Astrocyte (in vitro differentiated cells and primary cell): ENCODE results near the gene DLG1. TPM values are rescaled to one million over a fixed set of nuclear protein-coding genes. Genes with fewer than 3 reads are reported as not detected.
A peak's percentile ranks its signal among the peaks of the same experiment; 100 is the strongest.

ENCODE experiments used
- DNase-seq: peaks from one replicate; pipeline ENCODE4 v3.0.0-alpha.2; 2010; ENCODE audit warnings: low read depth
- FAIRE-seq: peaks from 2 replicates; lab custom pipeline; 2011; peaks lifted over from hg19 to GRCh38; lab: Jason Lieb, UNC
- H2AFZ ChIP-seq: 2 replicates; pipeline ENCODE4 v1.6.0; 2012; ENCODE audit warnings: low read depth, low read length, inconsistent platforms
- H3K27ac ChIP-seq: 2 replicates; pipeline ENCODE4 v1.5.1; 2011; ENCODE audit warnings: low read depth, low read length, inconsistent platforms
- H3K27me3 ChIP-seq: 2 replicates; pipeline ENCODE4 v1.6.0; 2011; ENCODE audit warnings: low read length, inconsistent platforms; ENCODE audit not compliant: insufficient read depth
- H3K36me3 ChIP-seq: 2 replicates; pipeline ENCODE4 v1.5.1; 2011; ENCODE audit warnings: low read length, inconsistent platforms; ENCODE audit not compliant: insufficient read depth
- H3K4me1 ChIP-seq: 2 replicates; pipeline ENCODE4 v1.5.1; 2011; ENCODE audit warnings: low read length, inconsistent platforms; ENCODE audit not compliant: insufficient read depth
- H3K4me2 ChIP-seq: 2 replicates; pipeline ENCODE4 v1.6.0; 2012; ENCODE audit warnings: low read length, inconsistent platforms
- H3K4me3 ChIP-seq: 2 replicates; pipeline ENCODE4 v1.5.1; 2011; ENCODE audit warnings: low read depth, mild to moderate bottlenecking, low read length, inconsistent platforms; ENCODE audit not compliant: insufficient read depth
- H3K79me2 ChIP-seq: 2 replicates; pipeline ENCODE4 v1.6.0; 2012; ENCODE audit warnings: mild to moderate bottlenecking, low read length, inconsistent platforms; ENCODE audit not compliant: insufficient read depth
- H3K9ac ChIP-seq: 2 replicates; pipeline ENCODE4 v1.6.0; 2012; ENCODE audit warnings: mild to moderate bottlenecking, low read length, inconsistent platforms
- H3K9me3 ChIP-seq: 2 replicates; pipeline ENCODE4 v1.5.1; 2012; ENCODE audit warnings: low read depth, mild to moderate bottlenecking, low read length, inconsistent platforms; ENCODE audit not compliant: insufficient read depth
- H4K20me1 ChIP-seq: 2 replicates; pipeline ENCODE4 v1.6.0; 2012; ENCODE audit warnings: low read length, inconsistent platforms; ENCODE audit not compliant: insufficient read depth
- H3K27ac Mint-ChIP-seq: one replicate; pipeline ENCODE4 v1.8.0; 2021; ENCODE audit warnings: mild to moderate bottlenecking, mixed read lengths; ENCODE audit not compliant: unreplicated experiment
- H3K27me3 Mint-ChIP-seq: one replicate; pipeline ENCODE4 v1.8.0; 2021; ENCODE audit warnings: low read depth, mixed read lengths; ENCODE audit not compliant: unreplicated experiment
- H3K36me3 Mint-ChIP-seq: one replicate; pipeline ENCODE4 v1.8.0; 2021; ENCODE audit warnings: low read depth, mixed read lengths; ENCODE audit not compliant: unreplicated experiment
- H3K4me1 Mint-ChIP-seq: one replicate; pipeline ENCODE4 v1.8.0; 2021; ENCODE audit warnings: low read depth, mixed read lengths; ENCODE audit not compliant: unreplicated experiment
- H3K4me3 Mint-ChIP-seq: one replicate; pipeline ENCODE4 v1.8.0; 2021; ENCODE audit warnings: mild to moderate bottlenecking, moderate library complexity, mixed read lengths; ENCODE audit not compliant: unreplicated experiment
- H3K9me3 Mint-ChIP-seq: one replicate; pipeline ENCODE4 v1.8.0; 2021; ENCODE audit warnings: mild to moderate bottlenecking, mixed read lengths; ENCODE audit not compliant: unreplicated experiment
- EZH2 ChIP-seq: IDR thresholded peaks from 2 replicates; pipeline ENCODE4 v1.6.1; 2012; ENCODE audit warnings: mild to moderate bottlenecking, low read length, inconsistent platforms; ENCODE audit not compliant: insufficient read depth
- total RNA-seq: library from RNA; stranded (reverse); gene quantifications from 2 replicates; pipeline ENCODE4 v1.2.1, GENCODE V29; 2021
- TF ChIP-seq, protein P1 (sequence below): IDR thresholded peaks from 2 replicates; pipeline ENCODE4 v1.5.1; 2011; ENCODE audit warnings: low read depth, mild to moderate bottlenecking, inconsistent platforms, low read length, moderate library complexity; ENCODE audit not compliant: insufficient read depth

The DLG1 gene
- total RNA-seq, 1 donor from 2014 or later = 210 TPM

DNA sequence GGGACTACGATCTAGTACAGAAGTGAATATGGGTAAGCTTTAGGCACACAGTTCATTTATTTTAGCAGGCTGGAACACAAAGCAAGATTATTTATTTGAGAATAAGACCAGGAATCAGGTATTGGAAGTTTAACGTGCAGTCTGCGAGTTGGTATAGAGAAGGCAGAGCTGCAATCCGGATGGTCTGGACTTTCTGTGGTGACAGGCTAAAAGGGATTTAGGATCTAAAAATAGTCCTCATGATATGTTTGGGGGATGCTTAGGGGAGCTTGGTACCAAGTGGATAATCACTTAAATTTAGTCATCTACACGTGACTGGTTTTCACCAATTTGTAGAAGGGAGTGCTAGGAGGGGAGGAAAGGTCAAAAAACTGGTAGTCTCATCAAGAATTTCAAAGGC, 119.4 kb downstream of the DLG1 start:
- Mint-ChIP-seq H3K9me3 (no peaks in the 10 kb centered on the region), H3K4me1 (peaks cover 12% of the 10 kb centered on the region), H3K36me3 (no peaks in the 10 kb centered on the region), H3K27me3 (no peaks in the 10 kb centered on the region), H3K4me3 (no peak overlapping the region), H3K27ac (peak overlapping the region; percentile 76)
- Histone ChIP-seq H3K4me1 (no peaks in the 10 kb centered on the region), H3K36me3 (peaks cover 22% of the 10 kb centered on the region), H3K79me2 (peaks cover 99% of the 10 kb centered on the region), H3K4me3 (no peak overlapping the region), H3K9ac (no peak overlapping the region), H3K9me3 (no peaks in the 10 kb centered on the region), H4K20me1 (peaks cover 88% of the 10 kb centered on the region), H2AFZ (no peak overlapping the region), H3K27me3 (no peaks in the 10 kb centered on the region), H3K4me2 (no peak overlapping the region), H3K27ac (no peak overlapping the region)
- DNase-seq = no peak
- FAIRE-seq = no peak
- TF ChIP-seq EZH2 = no peak
- TF ChIP-seq, protein P1, sequence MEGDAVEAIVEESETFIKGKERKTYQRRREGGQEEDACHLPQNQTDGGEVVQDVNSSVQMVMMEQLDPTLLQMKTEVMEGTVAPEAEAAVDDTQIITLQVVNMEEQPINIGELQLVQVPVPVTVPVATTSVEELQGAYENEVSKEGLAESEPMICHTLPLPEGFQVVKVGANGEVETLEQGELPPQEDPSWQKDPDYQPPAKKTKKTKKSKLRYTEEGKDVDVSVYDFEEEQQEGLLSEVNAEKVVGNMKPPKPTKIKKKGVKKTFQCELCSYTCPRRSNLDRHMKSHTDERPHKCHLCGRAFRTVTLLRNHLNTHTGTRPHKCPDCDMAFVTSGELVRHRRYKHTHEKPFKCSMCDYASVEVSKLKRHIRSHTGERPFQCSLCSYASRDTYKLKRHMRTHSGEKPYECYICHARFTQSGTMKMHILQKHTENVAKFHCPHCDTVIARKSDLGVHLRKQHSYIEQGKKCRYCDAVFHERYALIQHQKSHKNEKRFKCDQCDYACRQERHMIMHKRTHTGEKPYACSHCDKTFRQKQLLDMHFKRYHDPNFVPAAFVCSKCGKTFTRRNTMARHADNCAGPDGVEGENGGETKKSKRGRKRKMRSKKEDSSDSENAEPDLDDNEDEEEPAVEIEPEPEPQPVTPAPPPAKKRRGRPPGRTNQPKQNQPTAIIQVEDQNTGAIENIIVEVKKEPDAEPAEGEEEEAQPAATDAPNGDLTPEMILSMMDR = no peak

DNA sequence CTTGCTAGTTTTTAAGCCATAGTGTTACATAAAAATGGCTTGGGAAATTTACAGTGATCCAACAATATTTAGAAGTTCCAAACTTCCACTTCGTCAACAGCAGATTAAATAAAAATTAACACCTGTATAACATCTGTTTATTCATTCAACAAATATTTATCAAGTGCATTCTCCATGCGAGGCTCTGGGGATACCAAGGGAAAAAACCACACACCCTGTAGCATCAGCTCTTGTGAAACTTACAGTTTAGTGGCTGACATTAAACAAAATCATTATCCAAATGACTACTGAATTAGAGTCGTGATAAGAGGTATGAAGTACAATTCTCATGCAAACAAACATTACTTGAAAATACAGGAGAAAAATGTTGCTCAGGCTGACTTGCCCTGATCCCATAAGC, 122.9 kb downstream of the DLG1 start:
- H3K4me2 ChIP-seq = no peak overlapping the region
- TF ChIP-seq, protein P1 = no peak
- TF ChIP-seq EZH2 = no peak
- Mint-ChIP-seq H3K4me3 (no peak overlapping the region), H3K27ac (no peak overlapping the region), H3K4me1 (peaks cover 17% of the 10 kb centered on the region), H3K36me3 (no peaks in the 10 kb centered on the region), H3K9me3 (no peaks in the 10 kb centered on the region), H3K27me3 (no peaks in the 10 kb centered on the region)
- FAIRE-seq = no peak
- H2AFZ ChIP-seq = no peak overlapping the region
- H3K9ac ChIP-seq = no peak overlapping the region
- H3K4me1 ChIP-seq = peaks cover 4% of the 10 kb centered on the region
- peaks cover 90% of the 10 kb centered on the region for H4K20me1 ChIP-seq
- no peaks in the 10 kb centered on the region for H3K27me3 ChIP-seq
- H3K79me2 ChIP-seq = peaks cover 99% of the 10 kb centered on the region
- no peak overlapping the region for H3K4me3 ChIP-seq
- DNase-seq = no peak
- H3K27ac ChIP-seq = no peak overlapping the region
- no peaks in the 10 kb centered on the region for H3K9me3 ChIP-seq
- H3K36me3 ChIP-seq = peaks cover 19% of the 10 kb centered on the region

DNA sequence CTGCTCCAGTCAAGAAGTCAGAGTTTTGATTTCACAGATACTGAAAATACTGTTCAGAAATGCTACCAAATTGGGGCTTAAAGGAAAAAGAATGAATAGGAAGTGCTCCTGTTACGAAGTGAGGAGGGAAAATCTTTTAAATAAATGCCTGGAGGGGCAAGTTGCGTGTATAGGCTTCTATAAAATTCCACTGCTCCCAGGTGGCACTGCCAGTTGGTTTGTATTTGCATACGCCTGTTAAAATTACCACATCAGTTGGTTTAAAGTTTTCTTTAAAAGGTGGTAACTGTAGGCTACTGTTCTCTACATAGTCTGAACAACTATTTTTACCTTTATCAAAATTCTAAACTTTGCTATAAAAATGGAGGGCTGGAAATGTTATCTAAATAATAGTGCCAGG, 123.5 kb downstream of the DLG1 start:
- H3K36me3 Mint-ChIP-seq = no peaks in the 10 kb centered on the region
- no peak overlapping the region for H3K4me2 ChIP-seq
- peaks cover 98% of the 10 kb centered on the region for H3K79me2 ChIP-seq
- H3K4me3 Mint-ChIP-seq = no peak overlapping the region
- H4K20me1 ChIP-seq = peaks cover 90% of the 10 kb centered on the region
- TF ChIP-seq EZH2 = no peak
- TF ChIP-seq, protein P1 = no peak
- H3K4me1 ChIP-seq = peaks cover 4% of the 10 kb centered on the region
- no peaks in the 10 kb centered on the region for H3K9me3 Mint-ChIP-seq
- H3K9me3 ChIP-seq = no peaks in the 10 kb centered on the region
- no peak overlapping the region for H3K9ac ChIP-seq
- H3K4me1 Mint-ChIP-seq = peaks cover 16% of the 10 kb centered on the region
- H3K27ac ChIP-seq = no peak overlapping the region
- H2AFZ ChIP-seq = no peak overlapping the region
- H3K27me3 ChIP-seq = no peaks in the 10 kb centered on the region
- no peaks in the 10 kb centered on the region for H3K27me3 Mint-ChIP-seq
- no peak for DNase-seq
- peaks cover 22% of the 10 kb centered on the region for H3K36me3 ChIP-seq
- no peak for FAIRE-seq
- H3K4me3 ChIP-seq = no peak overlapping the region
- H3K27ac Mint-ChIP-seq = no peak overlapping the region
